Measurements from ENCODE around the gene MICOS13. TPM values are rescaled to one million over a fixed set of nuclear protein-coding genes. Genes with fewer than 3 reads are reported as not detected.

The MICOS13 gene
- total and polyA plus RNA-seq, 2 donors, result 18.8 to 98.4 TPM

- 85% methylated on average over 9 of the region's 9 CpGs for WGBS
- no peaks in the 10 kb centered on the region for H3K4me1 ChIP-seq (ENCODE audit: insufficient read depth)
- H3K36me3 ChIP-seq (ENCODE audit: insufficient read depth), result no peaks in the 10 kb centered on the region
- H3K4me3 ChIP-seq (ENCODE audit: low read depth, low read length), result no peak overlapping the region
- no peak overlapping the region for H3K27ac ChIP-seq (ENCODE audit: low read depth)
- DNase-seq (ENCODE audit: extremely low spot score), result no peak
Measured at GRCh38 chr19:5628919-5629481, 51.3 kb downstream of the MICOS13 start.

- no peak overlapping the region for H3K4me3 ChIP-seq (ENCODE audit: low read depth, low read length)
- no peaks in the 10 kb centered on the region for H3K36me3 ChIP-seq (ENCODE audit: insufficient read depth)
- WGBS, result 82% methylated on average over 1 of the region's 1 CpG
- no peak overlapping the region for H3K27ac ChIP-seq (ENCODE audit: low read depth)
- no peaks in the 10 kb centered on the region for H3K4me1 ChIP-seq (ENCODE audit: insufficient read depth)
- no peak for DNase-seq (ENCODE audit: extremely low spot score)
Measured at GRCh38 chr19:5628461-5628860, 51.9 kb downstream of the MICOS13 start.

Other genes starting within 250 kb of the MICOS13 start
- not detected for gene ZNRF4, start 225.1 kb downstream of the MICOS13 start, total RNA-seq
- gene ZNRF4, start 225.1 kb downstream of the MICOS13 start, polyA plus RNA-seq, result not detected
- 1.6 TPM for gene TINCR, start 112.6 kb downstream of the MICOS13 start, total RNA-seq
- gene TINCR, start 112.6 kb downstream of the MICOS13 start, polyA plus RNA-seq, result 0.85 TPM
- 47.9 TPM for gene SAFB2, start 57.7 kb downstream of the MICOS13 start, total RNA-seq
- gene SAFB2, start 57.7 kb downstream of the MICOS13 start, polyA plus RNA-seq, result 53.5 TPM
- gene SAFB, start 57.4 kb downstream of the MICOS13 start, total RNA-seq, result 63.3 TPM
- gene SAFB, start 57.4 kb downstream of the MICOS13 start, polyA plus RNA-seq, result 69.3 TPM
- gene HSD11B1L, start 511 bp upstream of the MICOS13 start, total RNA-seq, result 3.6 TPM
- 17.5 TPM for gene HSD11B1L, start 511 bp upstream of the MICOS13 start, polyA plus RNA-seq
- gene RPL36, start 9.8 kb upstream of the MICOS13 start, total RNA-seq, result 287 TPM
- gene RPL36, start 9.8 kb upstream of the MICOS13 start, polyA plus RNA-seq, result 1,053 TPM
- gene LONP1, start 39.6 kb upstream of the MICOS13 start, total RNA-seq, result 21.7 TPM
- 58.9 TPM for gene LONP1, start 39.6 kb upstream of the MICOS13 start, polyA plus RNA-seq
- gene CATSPERD, start 40.1 kb upstream of the MICOS13 start, total RNA-seq, result not detected
- gene CATSPERD, start 40.1 kb upstream of the MICOS13 start, polyA plus RNA-seq, result not detected
- 0.48 TPM for gene PRR22, start 104.2 kb upstream of the MICOS13 start, total RNA-seq
- gene PRR22, start 104.2 kb upstream of the MICOS13 start, polyA plus RNA-seq, result 2.3 TPM
- gene DUS3L, start 110.6 kb upstream of the MICOS13 start, total RNA-seq, result 9.6 TPM
- gene DUS3L, start 110.6 kb upstream of the MICOS13 start, polyA plus RNA-seq, result 32.8 TPM
- gene NRTN, start 124.6 kb upstream of the MICOS13 start, total RNA-seq, result 2.5 TPM
- 9.8 TPM for gene NRTN, start 124.6 kb upstream of the MICOS13 start, polyA plus RNA-seq
- not detected for gene FUT6, start 159.2 kb upstream of the MICOS13 start, total RNA-seq
- gene FUT6, start 159.2 kb upstream of the MICOS13 start, polyA plus RNA-seq, result 0.03 TPM
- 0.63 TPM for gene FUT3, start 170.9 kb upstream of the MICOS13 start, total RNA-seq
- 0.29 TPM for gene FUT3, start 170.9 kb upstream of the MICOS13 start, polyA plus RNA-seq
- gene FUT5, start 190.0 kb upstream of the MICOS13 start, total RNA-seq, result not detected
- not detected for gene FUT5, start 190.0 kb upstream of the MICOS13 start, polyA plus RNA-seq
- 114 TPM for gene NDUFA11, start 223.3 kb upstream of the MICOS13 start, total RNA-seq
- gene NDUFA11, start 223.3 kb upstream of the MICOS13 start, polyA plus RNA-seq, result 520 TPM
- gene VMAC, start 224.4 kb upstream of the MICOS13 start, total RNA-seq, result 10.7 TPM
- gene VMAC, start 224.4 kb upstream of the MICOS13 start, polyA plus RNA-seq, result 6.5 TPM
- 26.5 TPM for gene CAPS, start 233.7 kb upstream of the MICOS13 start, total RNA-seq
- gene CAPS, start 233.7 kb upstream of the MICOS13 start, polyA plus RNA-seq, result 41.9 TPM